Stomach (tissue), 4 donors: Measurements from ENCODE around the gene HSD17B7.
"Not testable (repeated sequence)": the region's sequence is repeated elsewhere in the genome, so short reads cannot be mapped to it uniquely, and the experiment has no call there.

Experiments used
- CTCF ChIP-seq, 7 experiments: fragments of 450-650 bp in 4 of 7; fragments of 200-600 bp in 3 of 7; sonication (generic) in 3 of 7; IDR thresholded peaks; one replicate each; pipeline ENCODE4 v1.5.1; 2016 to 2019; ENCODE audit warnings: antibody characterized with exemption in 7 of 7, control low read depth in 2 of 7, mild to moderate bottlenecking in 1 of 7
- POLR2A ChIP-seq, 4 donors: fragments of 450-650 bp; IDR thresholded peaks; one replicate each; pipeline ENCODE4 v1.6.1; 2016; ENCODE audit warnings: antibody characterized with exemption in 4 of 4, control low read depth in 2 of 4, mild to moderate bottlenecking in 1 of 4, moderate library complexity in 1 of 4

GRCh38 chr1:162746264-162746942 is 44.1 kb upstream of the HSD17B7 start:
- TF ChIP-seq CTCF, POLR2A (IDR thresholded peaks at IDR 0.05): not testable (repeated sequence)
